Testis (tissue), 3 donors: ENCODE results near the gene C5orf52. TPM values are rescaled to one million over a fixed set of nuclear protein-coding genes. Genes with fewer than 3 reads are reported as not detected.
"Not testable (repeated sequence)": the region's sequence is repeated elsewhere in the genome, so short reads cannot be mapped to it uniquely, and the experiment has no call there.

Source experiments
- DNase-seq: peaks from one replicate; pipeline ENCODE4 v3.0.0-alpha.2; 2019
- H3K27ac ChIP-seq, 2 donors: fragments of 200-600 bp; sonication (generic); one replicate each; pipeline ENCODE4 v1.5.1; 2019
- H3K27me3 ChIP-seq: fragments of 200-600 bp; sonication (generic); one replicate; pipeline ENCODE4 v1.5.1; 2019
- H3K36me3 ChIP-seq: fragments of 200-600 bp; sonication (generic); one replicate; pipeline ENCODE4 v1.5.1; 2017; ENCODE audit warnings: low read depth; ENCODE audit errors: missing control alignments
- H3K4me1 ChIP-seq: fragments of 200-600 bp; sonication (generic); one replicate; pipeline ENCODE4 v1.5.1; 2019
- H3K4me3 ChIP-seq, 2 donors: fragments of 200-600 bp; sonication (generic); one replicate each; pipeline ENCODE4 v1.5.1; 2017 to 2019
- H3K9me3 ChIP-seq: fragments of 200-600 bp; sonication (generic); one replicate; pipeline ENCODE4 v1.5.1; 2017
- POLR2A ChIP-seq: fragments of 450-650 bp; IDR thresholded peaks from one replicate; pipeline ENCODE4 v1.6.1; 2017; ENCODE audit warnings: antibody characterized with exemption, mild to moderate bottlenecking, moderate library complexity
- WGBS, 2 donors: methylation state at CpG; one replicate each; pipeline ENCODE4 v1.1.5; 2018; 5-methylcytosine and 5-hydroxymethylcytosine counted together
- intact Hi-C: fragments of 100-400 bp; cut with DNase I; formaldehyde crosslinking; loops from one replicate; pipeline ENCODE4 v1.15.1; 2023; ENCODE audit warnings: low total_unique reads
- polyA plus RNA-seq: library from polyadenylated mRNA; stranded (reverse); fragments of 350-450 nt; fragmentation: Illumina TruSeq; extraction: RNeasy Lipid Tissue Mini Kit (QIAGEN cat#74804); gene quantifications from one replicate; pipeline ENCODE4 v1.2.3, GENCODE V29; 2014; ENCODE audit warnings: low read depth, low replicate concordance; ENCODE audit not compliant: insufficient read depth
- total RNA-seq, 2 donors: library from RNA; depleted of rRNA; stranded (reverse); fragments of >200 nt; gene quantifications; one replicate each; pipeline ENCODE4 v1.2.3, GENCODE V29; 2016
- TF ChIP-seq, protein P1 (sequence below), 3 experiments: fragments of 450-650 bp in 2 of 3; fragments of 200-600 bp in 1 of 3; sonication (generic) in 1 of 3; IDR thresholded peaks; one replicate each; pipeline ENCODE4 v1.5.1; 2016 to 2019; ENCODE audit warnings: antibody characterized with exemption in 3 of 3, mild to moderate bottlenecking in 2 of 3, moderate library complexity in 1 of 3

C5orf52 gene
- total and polyA plus RNA-seq, 3 donors from 2014 or later: 13.9 to 62.0 (median 35.0) TPM

DNA sequence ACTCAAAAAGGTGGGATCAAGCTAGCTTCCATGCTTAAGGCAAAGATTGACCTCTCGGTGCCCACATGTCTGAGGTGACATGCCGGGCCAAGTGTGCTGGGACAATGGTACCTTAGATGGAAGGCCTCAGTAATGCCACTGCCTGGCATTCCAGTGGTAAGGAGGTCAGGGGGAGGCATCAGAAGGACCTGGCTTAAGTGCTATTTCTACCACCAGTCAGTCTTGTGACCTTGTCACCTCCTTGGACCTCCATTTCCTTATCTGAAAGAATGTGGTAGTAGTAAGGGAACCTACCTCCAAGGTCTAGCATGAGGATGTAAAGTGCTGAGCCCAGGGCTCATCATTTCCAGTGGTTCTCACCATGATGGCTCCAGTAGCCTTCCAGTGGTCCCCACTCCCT is 8.9 kb downstream of the C5orf52 start:
- Histone ChIP-seq H3K36me3 (no peaks in the 10 kb centered on the region), H3K4me3 (no peak overlapping the region), H3K27me3 (no peaks in the 10 kb centered on the region), H3K27ac (no peak overlapping the region), H3K9me3 (no peaks in the 10 kb centered on the region), H3K4me1 (no peaks in the 10 kb centered on the region)
- TF ChIP-seq, protein P1, sequence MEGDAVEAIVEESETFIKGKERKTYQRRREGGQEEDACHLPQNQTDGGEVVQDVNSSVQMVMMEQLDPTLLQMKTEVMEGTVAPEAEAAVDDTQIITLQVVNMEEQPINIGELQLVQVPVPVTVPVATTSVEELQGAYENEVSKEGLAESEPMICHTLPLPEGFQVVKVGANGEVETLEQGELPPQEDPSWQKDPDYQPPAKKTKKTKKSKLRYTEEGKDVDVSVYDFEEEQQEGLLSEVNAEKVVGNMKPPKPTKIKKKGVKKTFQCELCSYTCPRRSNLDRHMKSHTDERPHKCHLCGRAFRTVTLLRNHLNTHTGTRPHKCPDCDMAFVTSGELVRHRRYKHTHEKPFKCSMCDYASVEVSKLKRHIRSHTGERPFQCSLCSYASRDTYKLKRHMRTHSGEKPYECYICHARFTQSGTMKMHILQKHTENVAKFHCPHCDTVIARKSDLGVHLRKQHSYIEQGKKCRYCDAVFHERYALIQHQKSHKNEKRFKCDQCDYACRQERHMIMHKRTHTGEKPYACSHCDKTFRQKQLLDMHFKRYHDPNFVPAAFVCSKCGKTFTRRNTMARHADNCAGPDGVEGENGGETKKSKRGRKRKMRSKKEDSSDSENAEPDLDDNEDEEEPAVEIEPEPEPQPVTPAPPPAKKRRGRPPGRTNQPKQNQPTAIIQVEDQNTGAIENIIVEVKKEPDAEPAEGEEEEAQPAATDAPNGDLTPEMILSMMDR (IDR thresholded peaks at IDR 0.05): no peak
- TF ChIP-seq POLR2A: no peak
- 100% methylated on average over 2 of the region's 2 CpGs for WGBS, 2 donors
- no peak for DNase-seq
- intact Hi-C loops: no loop called here

DNA sequence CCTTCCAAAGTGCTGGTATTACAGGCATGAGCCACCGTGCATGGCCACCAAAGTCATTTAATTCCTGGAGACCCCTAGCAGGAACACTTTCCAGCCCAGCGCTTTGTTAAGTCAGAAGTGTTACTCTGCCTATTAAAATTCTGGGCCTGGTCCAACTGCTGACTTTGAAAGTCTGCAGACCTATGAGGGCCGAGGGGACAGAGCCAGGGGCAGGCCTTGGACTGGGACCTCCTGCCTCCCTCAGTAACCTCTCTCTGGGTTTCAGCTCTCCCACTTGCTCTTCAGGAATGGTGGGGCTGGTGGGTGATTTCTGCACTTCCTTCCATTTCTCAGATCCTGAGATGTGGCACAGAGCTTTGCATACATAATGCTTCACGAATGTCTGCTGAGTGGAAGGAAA is 9.7 kb downstream of the C5orf52 start:
- intact Hi-C loops: no loop called here
- Histone ChIP-seq H3K4me1 (peaks cover 3% of the 10 kb centered on the region), H3K9me3 (no peaks in the 10 kb centered on the region), H3K27me3 (no peaks in the 10 kb centered on the region), H3K36me3 (no peaks in the 10 kb centered on the region), H3K4me3 (no peak overlapping the region), H3K27ac (no peak overlapping the region)
- TF ChIP-seq POLR2A: no peak
- TF ChIP-seq, protein P1 (IDR thresholded peaks at IDR 0.05): no peak
- DNase-seq: no peak
- WGBS, 2 donors: 84 to 90% methylated on average over 4 of the region's 4 CpGs

DNA sequence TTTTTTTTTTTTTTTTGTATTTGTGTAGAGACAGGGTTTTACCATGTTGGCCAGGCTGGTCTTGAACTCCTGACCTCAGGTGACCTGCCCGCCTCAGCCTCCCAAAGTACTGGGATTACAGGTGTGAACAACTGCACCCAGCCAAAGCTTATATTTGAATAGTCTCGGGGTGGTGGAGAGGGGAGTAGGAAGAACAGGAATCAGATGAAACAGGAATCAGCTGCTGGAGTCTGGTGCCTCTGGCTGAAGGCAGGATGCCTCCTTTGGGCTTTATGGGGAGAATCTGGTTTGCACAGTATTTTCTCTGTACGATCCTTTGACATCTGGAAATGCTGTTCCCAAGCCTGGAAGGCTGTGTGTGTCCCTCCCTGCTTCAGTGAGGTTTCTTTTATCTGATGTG is 10.9 kb downstream of the C5orf52 start:
- H3K9me3 ChIP-seq: no peaks in the 10 kb centered on the region
- DNase-seq: no peak
- TF ChIP-seq, protein P1 (IDR thresholded peaks at IDR 0.05): no peak
- no peak for TF ChIP-seq POLR2A
- 64 to 72% methylated on average over 3 of the region's 3 CpGs for WGBS, 2 donors
- H3K36me3 ChIP-seq: no peaks in the 10 kb centered on the region
- no peaks in the 10 kb centered on the region for H3K27me3 ChIP-seq
- H3K27ac ChIP-seq: no peak overlapping the region
- intact Hi-C loops: no loop called here
- H3K4me3 ChIP-seq: no peak overlapping the region
- peaks cover 15% of the 10 kb centered on the region for H3K4me1 ChIP-seq

- DNase-seq: peak; percentile 62
- H3K4me3 ChIP-seq, intact Hi-C loops, H3K36me3 ChIP-seq, H3K9me3 ChIP-seq, H3K27me3 ChIP-seq: not testable (repeated sequence)
- peak overlapping the region; percentile 63 to 69 for H3K27ac ChIP-seq
- WGBS, 2 donors: 44 to 49% methylated on average over 14 of the region's 14 CpGs
- peaks cover 22% of the 10 kb centered on the region for H3K4me1 ChIP-seq
Observed at GRCh38 chr5:157686276-157687197, 15.2 kb downstream of the C5orf52 start.

- DNase-seq: no peak
Observed at GRCh38 chr5:157687198-157687554, 15.8 kb downstream of the C5orf52 start.

More at GRCh38 chr5:157687198-157687554, 15.8 kb downstream of the C5orf52 start:
- Histone ChIP-seq H3K27ac (peak overlapping the region; percentile 63 to 69), H3K36me3 (no peaks in the 10 kb centered on the region), H3K4me1 (peaks cover 22% of the 10 kb centered on the region), H3K9me3 (no peaks in the 10 kb centered on the region), H3K27me3 (no peaks in the 10 kb centered on the region), H3K4me3 (no peak overlapping the region)
- 58 to 68% methylated on average over 1 of the region's 1 CpG for WGBS, 2 donors
- TF ChIP-seq, protein P1 (IDR thresholded peaks at IDR 0.05): no peak
- no peak for TF ChIP-seq POLR2A
- intact Hi-C loops: no loop called here
